HG02852 (cell line): ENCODE data around the gene CABP2.
"Not testable (repeated sequence)": the region's sequence is repeated elsewhere in the genome, so short reads cannot be mapped to it uniquely, and the experiment has no call there.

Experiments
- ATAC-seq: cut with Tn5 transposase; IDR thresholded peaks from one replicate; pipeline ENCODE4 v1.9.1; 2021; ENCODE audit warnings: mild to moderate bottlenecking, moderate library complexity; ENCODE audit not compliant: unreplicated experiment

CABP2 gene

GRCh38 chr11:67495234-67496005 lies 27.8 kb downstream of the CABP2 start:
- no peak for ATAC-seq

- no peak for ATAC-seq
Measured at GRCh38 chr11:67494371-67495233, 28.6 kb downstream of the CABP2 start.

GRCh38 chr11:67493548-67494370 lies 29.5 kb downstream of the CABP2 start:
- no peak for ATAC-seq

- no peak for ATAC-seq
Measured at GRCh38 chr11:67492801-67493547, 30.3 kb downstream of the CABP2 start.

- ATAC-seq = no peak
Measured at GRCh38 chr11:67492069-67492727, 31.0 kb downstream of the CABP2 start.

GRCh38 chr11:67491276-67492068 lies 31.8 kb downstream of the CABP2 start:
- ATAC-seq = no peak

GRCh38 chr11:67490727-67491065 lies 32.5 kb downstream of the CABP2 start:
- ATAC-seq = no peak

- no peak for ATAC-seq
Measured at GRCh38 chr11:67489885-67490726, 33.1 kb downstream of the CABP2 start.

- no peak for ATAC-seq
Measured at GRCh38 chr11:67489203-67489884, 33.9 kb downstream of the CABP2 start.

- peak; percentile 36 for ATAC-seq
Measured at GRCh38 chr11:67486481-67487195, 36.6 kb downstream of the CABP2 start.

GRCh38 chr11:67485873-67486361 lies 37.3 kb downstream of the CABP2 start:
- ATAC-seq = not testable (repeated sequence)

GRCh38 chr11:67484847-67485311 lies 38.4 kb downstream of the CABP2 start:
- ATAC-seq = no peak

GRCh38 chr11:67483831-67484665 lies 39.2 kb downstream of the CABP2 start:
- ATAC-seq = no peak

GRCh38 chr11:67482827-67483798 lies 40.1 kb downstream of the CABP2 start, which contains the start of gene AIP:
AIP (plus strand) TSS chr11:67483026; CDS start chr11:67483159, 133 bp downstream.
- peak; percentile 73 for ATAC-seq
